SK-N-SH treated with all-trans-retinoic acid at 6 μM for 48 hours (cell line): ENCODE data around the gene RPL19.

Experiments used
- BACH2 ChIP-seq: fragments of 250-450 bp; sonication (Bioruptor Pico); IDR thresholded peaks from 2 replicates; pipeline ENCODE4 v1.9.0; 2021; ENCODE audit warnings: mild to moderate bottlenecking, borderline replicate concordance
- CREB5 ChIP-seq: fragments of 250-450 bp; sonication (Bioruptor Pico); IDR thresholded peaks from 2 replicates; pipeline ENCODE4 v1.5.1; 2020; ENCODE audit warnings: low read depth, mild to moderate bottlenecking, moderate library complexity
- CSDC2 ChIP-seq: fragments of 250-450 bp; sonication (Bioruptor Pico); IDR thresholded peaks from 2 replicates; pipeline ENCODE4 v1.5.0; 2020; ENCODE audit warnings: mild to moderate bottlenecking, moderate library complexity
- ESRRG ChIP-seq: fragments of 250-450 bp; sonication (Bioruptor Pico); IDR thresholded peaks from 2 replicates; pipeline ENCODE4 v1.6.1; 2021; ENCODE audit warnings: mild to moderate bottlenecking
- OSR1 ChIP-seq: fragments of 250-450 bp; sonication (Bioruptor Pico); IDR thresholded peaks from 2 replicates; pipeline ENCODE4 v1.8.0; 2022; ENCODE audit warnings: moderate library complexity, mild to moderate bottlenecking, inconsistent platforms
- PPARA ChIP-seq: fragments of 250-450 bp; sonication (Bioruptor Pico); IDR thresholded peaks from 2 replicates; pipeline ENCODE4 v1.5.0; 2020; ENCODE audit warnings: mild to moderate bottlenecking, borderline replicate concordance
- RARB ChIP-seq: fragments of 250-450 bp; sonication (Bioruptor Pico); IDR thresholded peaks from 2 replicates; pipeline ENCODE4 v1.8.0; 2021; ENCODE audit warnings: mild to moderate bottlenecking, moderate library complexity
- ZFP30 ChIP-seq: fragments of 450-650 bp; formaldehyde crosslinking; IDR thresholded peaks from 2 replicates; pipeline ENCODE4 v1.5.0; 2022; ENCODE audit warnings: mild to moderate bottlenecking, moderate library complexity

- TF ChIP-seq ESRRG (CRISPR knock-in tag) (no peak), PPARA (CRISPR knock-in tag) (no peak), RARB (no peak), BACH2 (no peak), CREB5 (no peak), ZFP30 (no peak), OSR1 (CRISPR knock-in tag) (no peak), CSDC2 (CRISPR knock-in tag) (no peak)
Measured at GRCh38 chr17:39173080-39173479, 27.0 kb upstream of the RPL19 start.
